ENCODE data around the gene GABRA6.
"Not testable (repeated sequence)": the region's sequence is repeated elsewhere in the genome, so short reads cannot be mapped to it uniquely, and the experiment has no call there.

GABRA6 gene

GRCh38 chr5:161685461-161685860, at the start of gene GABRA6:
Gene GABRA6 (plus strand): TSS chr5:161685721. CDS start chr5:161685990, 269 bp downstream.
- no peak for DNase-seq

DNA sequence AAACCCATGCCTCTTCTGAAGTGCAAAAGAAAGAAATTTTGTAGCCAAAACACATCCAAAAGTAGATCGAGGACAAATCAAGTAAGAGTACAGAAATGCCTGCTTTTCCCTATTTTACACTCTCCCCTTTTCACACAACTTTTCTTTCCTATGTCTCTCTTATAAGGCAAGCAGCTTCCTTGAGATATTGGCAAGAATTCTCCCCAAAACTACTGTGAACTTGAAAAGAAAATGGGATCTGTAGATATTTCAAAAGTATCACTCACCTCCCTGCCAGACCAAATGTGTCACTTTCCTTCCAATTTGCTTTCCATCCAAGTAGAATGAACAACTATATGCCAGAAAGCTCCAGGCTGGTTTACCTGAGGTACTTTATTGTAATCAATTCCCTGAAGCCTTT, 47.9 kb upstream of the GABRA6 start:
- no peak for DNase-seq

DNA sequence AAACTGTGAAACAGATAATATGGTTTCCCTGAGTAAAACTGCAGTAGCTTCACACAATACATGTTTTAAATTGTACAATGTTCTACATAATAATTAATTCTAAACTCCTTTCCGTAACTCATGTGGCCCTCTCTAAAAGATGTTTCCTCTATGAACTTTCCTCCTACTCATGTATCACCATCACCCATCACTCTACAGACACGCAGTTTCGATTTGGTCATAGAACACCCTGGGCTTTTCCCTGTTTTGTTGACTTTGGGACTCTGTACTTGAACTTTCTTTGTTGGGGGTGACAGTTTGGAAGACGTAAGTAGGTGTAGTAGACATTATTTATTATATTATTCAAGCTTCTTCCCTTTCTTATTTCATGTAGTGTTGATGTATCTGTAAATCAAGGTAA, 44.1 kb upstream of the GABRA6 start:
- no peak for DNase-seq

- no peak for DNase-seq
These were observed 40.3 kb upstream of the GABRA6 start for GRCh38 chr5:161645264-161645663.

- not testable (repeated sequence) for DNase-seq
These were observed 33.6 kb upstream of the GABRA6 start for GRCh38 chr5:161651926-161652325.

DNA sequence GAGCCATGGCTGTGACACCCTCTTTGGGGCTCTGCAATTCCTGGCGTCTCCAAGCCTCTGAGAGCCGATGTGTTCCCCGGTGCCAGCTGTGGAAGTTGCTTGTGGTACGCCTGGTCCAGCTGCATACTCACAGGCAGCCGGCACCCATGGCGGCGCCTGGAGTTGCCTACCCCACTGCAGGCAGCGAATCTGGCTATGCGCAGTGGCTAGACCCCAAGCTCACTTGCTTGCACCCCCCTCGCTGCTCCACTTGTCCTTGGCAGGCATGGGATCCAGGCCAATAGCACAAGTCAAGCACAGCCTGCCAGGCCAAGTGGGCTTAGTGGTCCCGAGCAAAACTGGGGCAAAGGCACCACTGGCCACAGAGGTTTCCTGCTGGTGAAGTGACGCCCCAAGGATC, 24.7 kb upstream of the GABRA6 start:
- no peak for DNase-seq

GRCh38 chr5:161663431-161663830, 22.1 kb upstream of the GABRA6 start:
- DNase-seq, result no peak

- DNase-seq, result no peak
These were observed 9.4 kb upstream of the GABRA6 start for GRCh38 chr5:161676103-161676502.

DNA sequence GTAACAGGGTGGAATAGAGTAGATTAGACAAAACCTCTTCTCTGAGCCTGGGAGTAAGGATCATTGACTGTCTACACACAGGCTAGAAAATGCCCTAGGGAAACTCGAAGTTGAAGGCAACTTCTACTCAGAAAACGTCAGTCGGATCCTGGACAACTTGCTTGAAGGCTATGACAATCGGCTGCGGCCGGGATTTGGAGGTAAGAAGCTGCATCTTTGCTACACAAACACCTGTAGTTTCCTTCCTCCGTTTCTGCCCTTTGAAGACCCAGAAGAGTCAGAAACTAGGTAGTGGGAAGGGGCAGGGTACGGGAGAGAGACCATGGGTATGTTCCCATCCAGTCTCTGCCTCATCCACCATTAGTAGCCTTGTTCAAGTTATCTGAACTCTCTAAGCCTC, 628 bp downstream of the GABRA6 start:
- no peak for DNase-seq

DNA sequence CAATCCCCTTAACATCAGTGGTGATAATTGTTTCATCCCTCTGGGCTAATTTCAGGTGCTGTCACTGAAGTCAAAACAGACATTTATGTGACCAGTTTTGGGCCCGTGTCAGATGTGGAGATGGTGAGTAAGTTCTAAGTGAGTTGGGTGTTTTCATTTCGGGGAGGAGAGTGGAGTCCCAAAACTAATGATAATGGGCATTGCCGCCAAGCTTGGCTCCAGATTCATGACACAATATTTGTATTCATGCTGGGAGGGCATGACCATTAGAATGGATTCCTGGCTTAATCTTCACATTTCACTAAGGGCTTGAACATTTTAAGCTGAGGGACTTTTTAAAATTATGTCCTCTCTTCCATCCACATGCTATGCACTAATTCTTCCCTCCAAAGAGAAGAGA, 1.4 kb downstream of the GABRA6 start:
- DNase-seq, result no peak

- DNase-seq, result no peak
These were observed 1.8 kb downstream of the GABRA6 start for GRCh38 chr5:161687316-161687715.

- no peak for DNase-seq
These were observed 6.4 kb downstream of the GABRA6 start for GRCh38 chr5:161691911-161692310.

DNA sequence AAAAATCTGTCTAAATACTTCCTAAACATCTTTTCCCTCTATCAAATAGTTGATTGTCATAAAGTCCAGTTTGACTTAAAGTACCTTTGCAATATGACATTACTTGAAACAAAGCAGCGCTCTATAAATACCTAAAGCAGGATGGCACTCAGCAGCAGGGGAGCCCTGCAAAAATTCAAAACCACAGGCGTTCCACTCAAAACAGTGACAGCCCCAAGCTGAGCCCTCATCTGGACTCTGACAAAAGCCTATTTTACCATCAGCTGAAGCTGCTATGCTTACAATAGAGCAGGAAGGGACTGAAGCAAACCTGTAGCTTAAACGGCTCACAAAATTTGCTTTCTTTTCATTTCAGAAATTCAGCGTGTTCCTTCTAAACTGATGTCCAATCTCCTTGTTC, 11.5 kb downstream of the GABRA6 start:
- DNase-seq, result no peak

DNA sequence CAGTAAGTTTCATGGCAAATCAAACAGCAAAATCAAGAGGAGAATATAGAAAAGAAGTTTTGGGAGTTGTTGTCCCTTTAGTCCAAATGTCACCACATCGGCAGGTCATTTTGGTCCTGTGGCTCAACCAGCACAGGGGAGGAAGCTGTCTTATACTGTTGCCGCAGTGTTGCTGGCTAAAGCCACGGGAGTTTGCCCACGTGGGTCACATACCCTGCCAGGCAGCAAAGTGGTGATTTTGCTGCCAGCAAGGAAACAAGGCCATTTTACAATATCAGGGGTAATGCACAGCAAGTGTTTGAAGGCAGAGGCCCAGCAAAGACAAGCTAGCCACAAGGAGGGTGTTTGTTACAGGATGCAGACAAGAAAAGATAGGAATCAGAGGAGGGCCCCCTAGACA, 14.5 kb downstream of the GABRA6 start:
- no peak for DNase-seq

- no peak for DNase-seq
These were observed 18.0 kb downstream of the GABRA6 start for GRCh38 chr5:161703528-161703927.

- DNase-seq, result no peak
These were observed 21.9 kb downstream of the GABRA6 start for GRCh38 chr5:161707382-161707781.

GRCh38 chr5:161709239-161709638, 23.7 kb downstream of the GABRA6 start:
- DNase-seq, result no peak

- DNase-seq, result no peak
These were observed 27.5 kb downstream of the GABRA6 start for GRCh38 chr5:161713042-161713441.

- DNase-seq, result no peak
These were observed 33.6 kb downstream of the GABRA6 start for GRCh38 chr5:161719157-161719556.

- DNase-seq, result no peak
These were observed 34.9 kb downstream of the GABRA6 start for GRCh38 chr5:161720460-161720859.

DNA sequence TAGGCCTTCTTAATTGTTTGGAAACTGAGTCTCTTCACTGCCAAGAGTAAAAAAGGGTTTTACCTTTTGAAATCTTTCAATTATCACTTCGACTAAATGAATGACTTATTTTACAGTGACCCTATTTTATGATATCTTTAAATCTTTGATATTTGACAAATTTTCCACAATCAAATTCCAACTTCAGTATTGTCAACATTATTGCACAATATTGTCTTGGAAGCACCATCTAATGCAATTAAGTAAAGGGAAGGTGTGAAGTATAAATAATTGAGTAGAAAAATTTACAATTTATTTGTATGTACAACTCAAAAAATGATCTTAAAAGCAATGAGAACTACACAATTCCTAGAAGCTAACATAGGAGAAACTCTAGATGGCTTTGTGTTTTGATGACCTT, 49.2 kb downstream of the GABRA6 start:
- DNase-seq, result no peak

DNA sequence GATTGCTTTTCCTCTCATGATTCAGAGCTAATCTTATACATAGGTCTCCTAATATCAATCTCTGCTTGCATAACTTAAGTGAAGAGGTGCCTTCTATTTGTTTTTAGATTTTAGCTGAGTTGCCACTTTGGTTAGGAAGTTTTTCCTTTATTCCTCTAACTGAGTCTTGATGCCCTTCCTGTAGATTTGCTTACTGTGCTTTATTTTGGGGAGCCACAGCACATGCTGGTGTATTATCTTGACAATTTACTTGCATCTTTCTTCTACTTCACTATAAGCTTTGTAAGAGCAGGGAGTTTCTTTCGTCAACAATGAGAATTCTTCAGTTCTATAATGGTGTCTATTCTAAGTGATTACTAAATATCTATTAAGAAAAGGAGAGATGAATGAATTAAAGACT, 54.9 kb downstream of the GABRA6 start:
- no peak for DNase-seq

DNA sequence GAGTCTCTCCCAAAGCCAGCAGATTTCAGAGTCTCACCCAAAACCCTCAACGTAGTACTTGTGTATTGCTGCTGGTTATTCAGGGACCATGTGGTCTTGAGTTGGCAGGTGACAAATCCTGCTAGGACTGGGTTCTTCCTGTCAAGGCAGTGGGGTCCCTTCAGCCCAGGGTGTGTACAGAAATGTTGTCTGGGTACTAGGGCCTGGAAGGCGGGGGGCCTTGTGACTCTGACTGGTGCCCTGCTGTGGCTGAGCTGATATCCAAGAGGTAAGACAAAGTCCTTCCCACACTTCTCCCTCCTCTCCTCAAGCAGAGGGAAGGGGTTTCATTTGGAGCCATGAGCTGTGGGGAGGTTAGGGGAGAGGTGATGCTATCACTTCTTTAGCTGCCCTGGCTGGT, 58.8 kb downstream of the GABRA6 start:
- DNase-seq, result no peak

- no peak for DNase-seq
These were observed 59.9 kb downstream of the GABRA6 start for GRCh38 chr5:161745392-161745791.

DNA sequence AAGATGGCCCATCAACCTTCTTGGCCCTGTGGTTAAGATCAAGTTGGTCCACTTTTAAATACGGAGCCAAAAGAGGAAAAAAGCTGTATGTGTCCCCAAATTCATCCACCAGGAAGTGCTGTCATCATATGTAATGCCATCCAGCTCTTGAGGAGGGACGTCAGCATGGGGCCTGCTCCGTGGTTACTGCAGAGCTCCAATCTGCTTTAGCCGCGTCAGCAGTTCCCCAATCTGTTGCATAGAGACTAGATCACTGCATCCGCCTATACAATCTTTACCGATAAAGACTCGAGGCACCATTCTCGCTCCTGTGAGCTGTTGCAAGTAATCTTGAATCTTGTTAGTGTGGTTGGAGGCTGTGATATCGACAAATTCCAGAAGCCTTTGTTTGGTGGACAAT, 65.7 kb downstream of the GABRA6 start:
- DNase-seq, result no peak

Data from activated CD4-positive, alpha-beta T cell treated with anti-CD3 and anti-CD28 coated beads for 48 hours (primary cell).